Dendritic cell treated with granulocyte-macrophage colony-stimulating factor and Interleukin-4, amounts not matched to agents 40 ng/mL and 50 ng/mL, for 4 days (primary cell): ENCODE data around the gene NLE1.
A peak's percentile ranks its signal among the peaks of the same experiment; 100 is the strongest.
"Not testable (repeated sequence)": the region's sequence is repeated elsewhere in the genome, so short reads cannot be mapped to it uniquely, and the experiment has no call there.

Experiments
- H3K27ac Mint-ChIP-seq: one replicate; pipeline ENCODE4 v1.8.0; 2022; ENCODE audit warnings: mild to moderate bottlenecking, mixed read lengths
- H3K27me3 Mint-ChIP-seq: one replicate; pipeline ENCODE4 v1.8.0; 2022; ENCODE audit warnings: mild to moderate bottlenecking, mixed read lengths
- H3K36me3 Mint-ChIP-seq: one replicate; pipeline ENCODE4 v1.8.0; 2022; ENCODE audit warnings: low read depth, mixed read lengths
- H3K4me1 Mint-ChIP-seq: one replicate; pipeline ENCODE4 v1.8.0; 2022; ENCODE audit warnings: low read depth, mixed read lengths
- H3K4me3 Mint-ChIP-seq: one replicate; pipeline ENCODE4 v1.8.0; 2022; ENCODE audit warnings: mild to moderate bottlenecking, moderate library complexity, mixed read lengths
- H3K9me3 Mint-ChIP-seq: one replicate; pipeline ENCODE4 v1.8.0; 2022; ENCODE audit warnings: mixed read lengths
- intact Hi-C: fragments of 100-400 bp; cut with micrococcal nuclease; formaldehyde crosslinking; loops from one replicate; pipeline ENCODE4 v1.15.0; 2022

NLE1 gene

DNA sequence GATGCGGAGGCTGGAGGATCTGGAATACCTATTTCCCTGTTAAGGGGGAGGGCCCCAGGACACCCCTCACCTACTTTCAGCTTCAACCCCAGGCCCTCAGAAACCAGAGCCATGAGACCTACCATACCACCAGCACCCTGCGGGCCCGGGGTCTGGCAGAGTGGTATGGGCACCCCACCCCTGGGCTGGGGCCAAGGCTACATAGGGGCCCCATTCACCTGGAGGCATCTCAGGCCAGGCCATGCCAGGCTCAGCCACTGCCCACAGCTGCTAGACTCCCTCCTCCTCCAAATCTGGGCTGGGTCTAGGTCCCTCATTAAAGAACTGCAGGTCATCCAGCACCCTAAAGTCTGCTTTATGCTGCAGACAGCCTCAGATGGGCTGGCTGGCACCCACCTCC, 11.7 kb downstream of the NLE1 start:
- Mint-ChIP-seq H3K36me3 (peaks cover 38% of the 10 kb centered on the region), H3K4me1 (no peaks in the 10 kb centered on the region), H3K9me3 (no peaks in the 10 kb centered on the region), H3K4me3 (no peak overlapping the region), H3K27ac (no peak overlapping the region), H3K27me3 (no peaks in the 10 kb centered on the region)
- intact Hi-C loops: no loop called here

DNA sequence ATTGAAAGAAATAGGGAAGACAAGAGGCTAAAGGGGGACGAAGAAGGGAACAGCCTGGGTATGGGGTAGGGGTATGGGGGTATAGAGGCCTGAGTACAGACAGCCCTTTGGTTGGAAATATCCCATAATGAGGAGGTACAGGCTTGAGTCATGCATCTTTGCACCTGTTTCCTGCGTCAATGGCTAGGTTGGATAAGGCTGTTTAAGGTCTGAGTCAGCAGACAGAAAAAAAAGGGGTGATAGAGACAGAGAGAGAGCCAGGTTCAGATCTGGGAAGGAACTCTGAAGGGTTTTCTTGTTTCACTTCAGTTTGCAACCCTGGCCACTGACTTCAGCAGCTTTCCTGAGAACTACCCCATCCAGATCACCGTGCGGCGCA, 12.1 kb downstream of the NLE1 start:
- Mint-ChIP-seq H3K36me3 (peaks cover 34% of the 10 kb centered on the region), H3K27ac (no peak overlapping the region)

DNA sequence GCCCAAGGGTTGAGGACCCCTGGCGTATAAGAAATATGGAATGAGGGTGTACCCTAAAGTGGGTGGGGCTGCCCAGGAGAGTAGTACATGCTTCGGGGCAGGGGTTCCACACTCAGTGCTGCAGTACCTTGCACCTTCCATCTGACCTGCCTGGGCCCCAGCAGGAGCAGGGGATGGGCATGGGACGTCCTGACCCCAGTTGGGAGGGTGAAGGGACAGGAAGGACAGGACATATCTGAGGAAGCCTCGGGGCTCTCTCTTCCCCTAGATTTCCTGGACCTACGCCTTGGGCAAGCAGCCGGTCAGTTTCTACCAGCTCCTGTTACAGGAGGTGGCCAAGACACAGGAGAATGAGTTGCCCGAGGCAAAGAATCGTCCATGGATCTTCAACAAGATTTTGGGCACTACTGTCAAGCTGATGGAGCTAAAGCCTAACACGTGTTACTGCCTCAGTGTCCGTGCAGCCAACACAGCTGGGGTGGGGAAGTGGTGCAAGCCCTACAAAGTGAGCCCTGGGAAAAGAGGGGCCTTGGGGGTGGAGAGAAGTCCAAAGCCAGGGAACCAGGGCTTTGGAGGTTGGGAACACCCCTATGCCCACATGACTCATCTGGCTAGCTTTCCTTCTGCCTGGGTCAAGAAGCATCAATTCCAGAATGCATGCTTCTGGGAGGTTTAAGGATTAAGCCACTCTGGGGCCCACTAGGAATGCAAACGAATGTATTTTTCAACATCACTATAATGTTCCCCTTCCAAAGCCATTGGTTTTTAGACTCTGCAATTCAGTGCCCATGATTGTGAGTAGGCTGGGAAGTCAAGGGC, 12.7 kb downstream of the NLE1 start:
- intact Hi-C loops: no loop called here
- Mint-ChIP-seq H3K4me1 (no peaks in the 10 kb centered on the region), H3K4me3 (no peak overlapping the region), H3K36me3 (peaks cover 28% of the 10 kb centered on the region), H3K27ac (no peak overlapping the region), H3K9me3 (no peaks in the 10 kb centered on the region), H3K27me3 (no peaks in the 10 kb centered on the region)

More for the DNA sequence above, 12.1 kb downstream of the NLE1 start:
- intact Hi-C loops: no loop called here
- Mint-ChIP-seq H3K4me1 (no peaks in the 10 kb centered on the region), H3K27me3 (no peaks in the 10 kb centered on the region), H3K4me3 (no peak overlapping the region), H3K9me3 (no peaks in the 10 kb centered on the region)

DNA sequence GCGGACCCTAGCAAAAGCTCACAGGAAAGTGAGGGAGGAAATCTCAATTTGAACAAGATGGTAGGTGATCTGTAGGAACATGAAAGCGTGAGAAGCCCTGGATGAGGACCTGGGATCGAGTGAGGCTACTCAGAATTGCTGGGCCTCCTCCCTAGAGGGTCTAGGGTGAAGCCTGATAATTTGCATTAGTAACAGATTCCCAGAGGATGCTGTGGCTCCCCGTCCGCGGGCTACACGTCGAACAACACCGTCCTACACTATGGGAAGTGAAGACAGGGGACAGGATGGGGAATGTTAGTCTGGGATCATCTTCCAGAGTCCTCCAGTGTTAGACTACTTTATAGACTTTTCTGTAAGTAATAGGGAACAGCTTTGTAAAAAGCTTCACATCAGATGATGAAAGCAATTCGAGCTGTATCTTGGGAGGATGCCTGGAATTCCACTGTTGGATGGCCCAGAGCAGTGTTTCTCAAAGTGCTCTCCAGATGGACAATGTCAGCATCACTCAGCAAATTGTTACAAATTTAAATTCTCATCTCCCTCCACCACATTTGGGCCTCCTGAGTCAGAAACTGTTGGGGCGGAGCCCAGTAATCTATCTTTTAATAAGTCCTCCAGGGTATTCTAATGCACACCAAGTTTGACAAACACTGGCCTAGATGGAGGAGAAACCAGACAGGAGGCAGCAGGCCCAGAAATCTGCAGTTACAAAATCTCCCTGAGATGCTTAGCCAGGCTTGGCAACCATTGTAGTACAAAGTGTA, 14.2 kb downstream of the NLE1 start:
- Mint-ChIP-seq H3K36me3 (peaks cover 14% of the 10 kb centered on the region), H3K27ac (no peak overlapping the region), H3K9me3 (no peaks in the 10 kb centered on the region), H3K27me3 (no peaks in the 10 kb centered on the region), H3K4me3 (no peak overlapping the region), H3K4me1 (no peaks in the 10 kb centered on the region)
- intact Hi-C loops: no loop called here

DNA sequence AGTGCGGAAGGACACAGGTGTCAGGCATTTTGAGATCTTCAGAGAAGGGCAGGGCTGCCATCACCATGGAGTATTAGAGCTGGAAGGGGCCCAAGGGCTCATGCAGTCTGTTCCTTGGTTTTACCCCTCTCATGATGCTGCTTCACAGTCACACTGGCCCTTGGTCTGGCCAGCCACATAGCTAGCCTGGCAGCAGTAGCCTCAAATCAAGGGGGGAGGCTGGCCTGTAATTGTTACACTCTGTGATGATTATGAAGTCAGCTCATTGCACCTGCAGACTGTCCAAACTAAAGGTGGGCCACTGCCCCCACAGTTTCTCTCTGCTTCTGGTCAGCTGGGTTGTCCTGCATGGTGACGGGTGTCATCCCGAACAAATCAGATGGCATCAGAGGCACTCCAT, 20.8 kb downstream of the NLE1 start, which contains the start of gene FNDC8:
Gene FNDC8 (plus strand): TSS at position 301 of the 400 bp plus-strand sequence. CDS start 79 bp downstream, at position 380.
- no peak within 1 kb of the TSS for H3K4me3 Mint-ChIP-seq
- H3K27ac Mint-ChIP-seq: no peak within 1 kb of the TSS

DNA sequence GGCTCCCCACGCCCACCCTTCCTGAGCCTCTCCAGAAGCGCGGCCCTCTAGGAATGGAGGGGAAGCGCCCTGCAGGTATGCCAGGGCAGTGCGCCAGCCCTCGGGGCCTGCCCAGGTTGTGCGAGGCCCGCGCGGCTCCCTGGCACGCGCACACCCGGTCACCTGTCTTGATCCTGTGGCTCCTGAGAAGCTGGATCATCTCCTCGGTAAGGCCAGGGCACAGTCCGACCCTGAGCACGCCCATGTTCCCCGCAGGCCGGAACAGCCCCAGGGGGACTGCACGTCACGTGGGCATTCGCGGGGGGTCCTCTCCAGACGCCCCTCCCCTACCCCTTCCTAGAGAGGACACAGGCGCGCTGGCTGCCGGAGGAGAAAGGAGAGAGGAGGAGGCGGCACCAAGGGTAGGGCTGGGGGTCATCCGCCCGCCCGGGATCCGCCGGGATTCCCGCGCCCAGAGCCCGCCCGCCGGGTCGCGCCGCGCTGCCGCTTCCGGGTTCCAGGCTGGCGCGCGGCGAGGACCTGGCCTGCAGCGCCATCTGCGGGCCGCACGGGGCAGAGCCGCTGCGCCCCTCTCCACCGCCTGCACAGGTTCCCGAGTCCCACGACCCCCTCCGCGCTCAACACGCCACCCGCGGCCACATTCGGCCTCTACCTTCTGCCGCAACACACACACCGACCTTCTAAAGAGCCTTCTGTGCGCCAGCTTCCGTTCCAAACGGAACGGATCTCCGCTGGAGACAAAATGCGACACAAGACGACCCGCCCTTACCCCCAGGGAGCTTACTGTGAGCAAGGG, 22.5 kb downstream of the NLE1 start, which contains the start of gene RAD51D:
Gene RAD51D (minus strand): TSS at position 491 of the 796 bp plus-strand sequence. CDS start 247 bp downstream, at position 244.
- Mint-ChIP-seq H3K4me3 (peak within 1 kb of the TSS; percentile 85), H3K9me3 (no peaks in the 10 kb centered on the region), H3K27ac (peak within 1 kb of the TSS; percentile 86), H3K27me3 (peaks cover 4% of the 10 kb centered on the region), H3K36me3 (no peaks in the 10 kb centered on the region), H3K4me1 (peaks cover 26% of the 10 kb centered on the region)
- intact Hi-C loops: loop anchor here (1.0 to 2.0 kb wide), 3 partner anchors 121 to 699 kb away; no protein-coding TSS in a partner anchor

More for the DNA sequence above, 20.8 kb downstream of the NLE1 start, which contains the start of gene FNDC8:
- no peaks in the 10 kb centered on the region for H3K9me3 Mint-ChIP-seq
- intact Hi-C loops: loop anchor here (2.0 kb wide), 1 partner anchor 701 kb away; no protein-coding TSS in a partner anchor
- peaks cover 21% of the 10 kb centered on the region for H3K4me1 Mint-ChIP-seq
- no peaks in the 10 kb centered on the region for H3K36me3 Mint-ChIP-seq
- peaks cover 4% of the 10 kb centered on the region for H3K27me3 Mint-ChIP-seq

DNA sequence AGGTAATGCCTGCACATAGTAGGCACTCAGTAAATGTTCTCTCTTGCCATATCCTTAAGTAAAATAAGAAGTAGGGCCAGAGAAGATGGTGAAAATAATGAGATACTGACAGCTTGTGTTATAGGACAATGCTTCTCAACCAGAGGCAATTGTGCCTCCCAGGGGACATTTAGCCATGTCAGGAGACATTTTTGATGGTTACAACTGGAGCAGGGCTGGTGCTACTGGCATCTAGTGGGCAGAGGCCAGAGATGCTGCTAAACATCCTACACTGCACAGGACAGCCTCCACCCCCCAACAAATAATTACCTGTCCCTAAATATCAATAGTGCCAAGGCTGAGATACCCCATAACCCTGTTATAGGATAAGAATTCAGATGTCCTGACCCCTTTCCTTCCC, 24.1 kb downstream of the NLE1 start:
- Mint-ChIP-seq H3K9me3 (no peaks in the 10 kb centered on the region), H3K36me3 (no peaks in the 10 kb centered on the region), H3K4me1 (peaks cover 26% of the 10 kb centered on the region), H3K4me3 (no peak overlapping the region), H3K27me3 (peaks cover 4% of the 10 kb centered on the region), H3K27ac (no peak overlapping the region)
- intact Hi-C loops: loop anchor here (2.0 kb wide), 1 partner anchor 575 kb away; no protein-coding TSS in a partner anchor

DNA sequence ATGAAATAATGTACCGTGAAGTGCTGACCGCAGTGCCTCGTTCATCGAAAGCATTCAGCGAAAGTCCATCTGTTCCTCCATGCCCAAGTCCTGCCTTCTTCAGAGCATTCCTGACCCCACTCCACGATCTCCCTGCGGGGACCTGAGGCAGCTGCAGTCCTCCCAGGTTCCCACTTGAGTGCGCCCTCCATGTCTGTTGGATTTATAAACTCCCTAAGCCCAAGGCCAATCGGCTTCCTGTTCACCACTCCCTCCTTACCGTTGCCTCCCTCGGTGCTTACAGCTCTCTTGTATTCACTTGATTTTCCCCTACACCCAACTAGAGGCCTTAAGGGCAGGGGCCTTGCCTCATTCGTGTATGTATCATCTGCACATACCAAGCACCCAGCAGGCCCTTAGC, 25.3 kb downstream of the NLE1 start:
- Mint-ChIP-seq H3K27ac (no peak overlapping the region), H3K4me3 (no peak overlapping the region), H3K9me3 (no peaks in the 10 kb centered on the region), H3K36me3 (no peaks in the 10 kb centered on the region), H3K27me3 (peaks cover 4% of the 10 kb centered on the region), H3K4me1 (peaks cover 26% of the 10 kb centered on the region)
- intact Hi-C loops: no loop called here

DNA sequence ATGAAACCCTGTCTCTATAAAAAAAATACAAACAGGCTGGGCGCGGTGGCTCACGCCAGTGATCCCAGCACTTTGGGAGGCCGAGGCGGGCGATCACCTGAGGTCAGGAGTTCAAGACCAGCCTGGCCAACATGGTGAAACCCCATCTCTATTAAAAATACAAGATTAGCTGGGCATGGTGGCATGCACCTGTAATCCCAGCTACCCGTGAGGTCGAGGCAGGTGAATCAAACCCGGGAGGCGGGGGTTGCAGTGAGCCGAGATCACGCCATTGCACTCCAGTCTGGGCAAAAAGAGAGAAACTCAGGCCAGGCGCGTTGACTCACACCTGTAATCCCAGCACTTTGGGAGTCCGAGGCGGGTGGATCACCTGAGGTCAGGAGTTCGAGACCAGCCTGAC, 31.3 kb downstream of the NLE1 start:
- intact Hi-C loops: not testable (repeated sequence)

DNA sequence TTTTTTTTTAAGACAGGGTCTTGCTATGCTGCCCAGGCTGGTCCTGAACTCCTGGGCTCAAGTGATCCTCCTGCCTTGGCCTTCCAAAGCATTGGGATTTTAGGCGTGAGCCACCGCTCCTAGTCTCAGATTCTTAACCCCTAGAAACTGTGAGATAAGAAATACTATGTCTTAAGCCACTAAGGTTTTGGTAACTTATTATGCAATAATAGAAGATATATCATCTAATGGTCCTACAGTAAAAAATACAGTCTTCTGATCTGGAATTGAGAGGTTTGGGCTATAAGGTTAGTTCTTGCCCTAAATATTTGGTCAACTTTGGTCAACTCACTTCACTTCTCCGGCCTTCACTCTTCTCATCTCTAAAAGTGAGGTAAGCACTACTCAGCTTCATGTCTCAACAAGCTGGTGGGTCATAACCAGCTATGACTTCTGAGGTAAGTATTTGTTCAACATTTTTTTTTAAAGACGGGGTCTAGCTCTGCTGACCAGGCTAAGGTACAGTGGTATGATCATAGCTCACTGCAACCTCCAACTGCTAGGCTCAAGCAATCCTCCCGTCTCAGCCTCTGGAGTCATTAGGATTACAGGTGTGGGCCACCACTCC, 37.2 kb downstream of the NLE1 start:
- Mint-ChIP-seq H3K27ac (no peak overlapping the region), H3K9me3 (no peaks in the 10 kb centered on the region), H3K4me3 (no peak overlapping the region), H3K27me3 (no peaks in the 10 kb centered on the region), H3K36me3 (peaks cover 72% of the 10 kb centered on the region), H3K4me1 (peaks cover 18% of the 10 kb centered on the region)
- intact Hi-C loops: no loop called here

More for the DNA sequence above, 31.3 kb downstream of the NLE1 start:
- peaks cover 12% of the 10 kb centered on the region for H3K4me1 Mint-ChIP-seq
- H3K36me3 Mint-ChIP-seq: peaks cover 16% of the 10 kb centered on the region
- H3K4me3 Mint-ChIP-seq, H3K27me3 Mint-ChIP-seq, H3K9me3 Mint-ChIP-seq, H3K27ac Mint-ChIP-seq: not testable (repeated sequence)

DNA sequence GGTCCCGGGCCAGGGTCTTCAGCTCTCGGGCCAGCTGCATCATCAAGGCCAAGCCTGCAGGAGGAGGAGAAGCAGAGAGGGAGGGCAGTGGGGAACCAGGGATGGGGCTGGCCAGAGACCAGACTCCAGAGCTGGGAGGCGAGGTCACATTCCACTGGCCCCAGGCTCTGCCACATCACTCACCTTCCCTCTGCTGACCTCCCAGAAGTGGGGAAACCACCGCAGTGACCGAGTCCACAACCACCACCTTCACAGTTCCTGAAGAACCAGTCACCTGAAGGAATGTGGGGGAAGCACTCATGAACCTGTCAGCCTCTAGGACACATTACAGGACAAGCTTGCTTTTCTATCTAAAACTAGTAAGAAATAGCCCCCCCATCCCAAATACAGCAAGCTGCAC, 38.8 kb downstream of the NLE1 start:
- intact Hi-C loops: no loop called here
- Mint-ChIP-seq H3K27ac (no peak overlapping the region), H3K4me3 (no peak overlapping the region), H3K27me3 (no peaks in the 10 kb centered on the region), H3K4me1 (peaks cover 13% of the 10 kb centered on the region), H3K9me3 (no peaks in the 10 kb centered on the region), H3K36me3 (peaks cover 83% of the 10 kb centered on the region)

DNA sequence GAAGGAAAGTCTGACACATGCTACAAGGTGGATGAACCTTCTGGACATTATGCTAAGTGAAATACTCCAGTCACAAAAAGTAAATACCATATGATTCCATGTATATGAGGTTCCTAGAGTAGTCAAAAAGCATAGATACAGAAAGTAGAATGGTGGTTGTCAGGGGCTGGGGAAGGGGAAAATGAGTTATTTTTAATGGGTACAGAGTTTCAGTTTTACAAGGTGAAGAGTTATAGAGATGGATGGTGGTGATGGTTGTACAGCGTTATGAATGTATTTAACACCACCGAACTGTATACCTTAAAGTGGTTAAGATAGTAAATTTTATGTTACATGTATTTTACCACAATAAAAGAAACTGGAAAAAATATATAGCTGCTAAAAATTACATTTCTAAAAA, 40.4 kb downstream of the NLE1 start:
- Mint-ChIP-seq H3K27me3 (no peaks in the 10 kb centered on the region), H3K4me1 (peaks cover 6% of the 10 kb centered on the region), H3K4me3 (no peak overlapping the region), H3K9me3 (no peaks in the 10 kb centered on the region), H3K36me3 (peaks cover 85% of the 10 kb centered on the region), H3K27ac (no peak overlapping the region)
- intact Hi-C loops: no loop called here

DNA sequence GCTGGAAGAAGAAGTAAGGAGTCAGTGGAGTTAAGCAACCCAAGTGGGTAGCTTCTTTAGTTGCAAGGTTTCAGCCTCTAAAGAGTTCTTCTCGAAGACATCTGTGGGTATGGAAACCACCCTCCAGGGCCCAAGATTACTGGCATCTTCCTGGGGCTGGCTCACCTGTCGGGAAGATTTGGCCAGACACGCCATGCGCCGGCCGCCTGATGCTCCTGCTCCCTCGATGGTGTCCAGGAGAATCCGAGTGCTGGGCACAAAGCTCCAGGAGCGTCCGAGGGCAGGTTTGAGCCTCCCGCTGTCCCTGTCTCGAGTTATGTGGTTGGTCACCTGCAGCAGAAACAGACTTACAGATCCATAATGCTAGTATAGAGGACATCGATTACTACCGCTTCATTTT, 41.1 kb downstream of the NLE1 start:
- no peaks in the 10 kb centered on the region for H3K27me3 Mint-ChIP-seq
- intact Hi-C loops: no loop called here
- H3K36me3 Mint-ChIP-seq: peaks cover 78% of the 10 kb centered on the region
- no peak overlapping the region for H3K27ac Mint-ChIP-seq
- peaks cover 6% of the 10 kb centered on the region for H3K4me1 Mint-ChIP-seq
- H3K4me3 Mint-ChIP-seq: no peak overlapping the region
- no peaks in the 10 kb centered on the region for H3K9me3 Mint-ChIP-seq
